ENCODE measurements around the gene PLEKHA1.

Gene PLEKHA1

DNA sequence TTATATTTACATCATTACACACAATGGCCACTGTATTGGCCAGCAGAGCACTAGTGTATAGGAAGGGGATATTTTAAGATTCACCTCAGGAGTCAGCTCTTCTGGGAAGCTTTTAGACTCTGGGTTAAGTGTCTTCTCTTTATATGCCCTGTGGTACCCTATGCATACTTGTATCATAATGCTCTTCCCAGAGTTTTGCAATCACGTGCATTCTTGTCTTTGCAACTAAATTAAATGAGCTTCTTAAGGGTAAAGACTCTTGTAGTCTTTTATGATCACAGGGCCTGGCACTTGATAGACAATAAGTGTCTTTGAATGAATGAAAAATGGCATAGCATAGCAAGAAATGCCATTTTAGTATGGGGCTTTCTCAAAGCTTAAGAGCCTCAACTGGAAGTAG is 44.5 kb downstream of the PLEKHA1 start:
- no peaks in the 10 kb centered on the region for H3K9me2 ChIP-seq (replicated peaks; ENCODE audit: insufficient read depth, low read length)
- H3K79me2 ChIP-seq (ENCODE audit: insufficient read depth, low read length): no peaks in the 10 kb centered on the region
- H3K9ac ChIP-seq (ENCODE audit: low read length): no peak overlapping the region
- H3K4me2 ChIP-seq (ENCODE audit: low read depth, low read length, poor library complexity, severe bottlenecking): no peak overlapping the region
- TF ChIP-seq, protein P1, sequence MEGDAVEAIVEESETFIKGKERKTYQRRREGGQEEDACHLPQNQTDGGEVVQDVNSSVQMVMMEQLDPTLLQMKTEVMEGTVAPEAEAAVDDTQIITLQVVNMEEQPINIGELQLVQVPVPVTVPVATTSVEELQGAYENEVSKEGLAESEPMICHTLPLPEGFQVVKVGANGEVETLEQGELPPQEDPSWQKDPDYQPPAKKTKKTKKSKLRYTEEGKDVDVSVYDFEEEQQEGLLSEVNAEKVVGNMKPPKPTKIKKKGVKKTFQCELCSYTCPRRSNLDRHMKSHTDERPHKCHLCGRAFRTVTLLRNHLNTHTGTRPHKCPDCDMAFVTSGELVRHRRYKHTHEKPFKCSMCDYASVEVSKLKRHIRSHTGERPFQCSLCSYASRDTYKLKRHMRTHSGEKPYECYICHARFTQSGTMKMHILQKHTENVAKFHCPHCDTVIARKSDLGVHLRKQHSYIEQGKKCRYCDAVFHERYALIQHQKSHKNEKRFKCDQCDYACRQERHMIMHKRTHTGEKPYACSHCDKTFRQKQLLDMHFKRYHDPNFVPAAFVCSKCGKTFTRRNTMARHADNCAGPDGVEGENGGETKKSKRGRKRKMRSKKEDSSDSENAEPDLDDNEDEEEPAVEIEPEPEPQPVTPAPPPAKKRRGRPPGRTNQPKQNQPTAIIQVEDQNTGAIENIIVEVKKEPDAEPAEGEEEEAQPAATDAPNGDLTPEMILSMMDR (IDR thresholded peaks at IDR 0.05; ENCODE audit: insufficient read depth, low read length, poor library complexity, severe bottlenecking): no peak
- TF ChIP-seq EZH2phosphoT487 (conservative IDR thresholded peaks at IDR 0.05; ENCODE audit: low read length): no peak
- no peak overlapping the region for H2AFZ ChIP-seq (ENCODE audit: low read depth, low read length, severe bottlenecking)
- no peak overlapping the region for H3K27ac ChIP-seq (ENCODE audit: low read depth, low read length)
- H3F3A ChIP-seq (ENCODE audit: insufficient read depth): no peaks in the 10 kb centered on the region
- H3K36me3 ChIP-seq (ENCODE audit: low read length): no peaks in the 10 kb centered on the region
- H3K9me3 ChIP-seq (ENCODE audit: insufficient read depth, low read length): no peaks in the 10 kb centered on the region
- no peaks in the 10 kb centered on the region for H3K27me3 ChIP-seq (ENCODE audit: low read length)
- no peak overlapping the region for H3K4me3 ChIP-seq (ENCODE audit: insufficient read depth, low read length, poor library complexity, severe bottlenecking)
- H4K20me1 ChIP-seq (ENCODE audit: low read depth, low read length): no peaks in the 10 kb centered on the region

DNA sequence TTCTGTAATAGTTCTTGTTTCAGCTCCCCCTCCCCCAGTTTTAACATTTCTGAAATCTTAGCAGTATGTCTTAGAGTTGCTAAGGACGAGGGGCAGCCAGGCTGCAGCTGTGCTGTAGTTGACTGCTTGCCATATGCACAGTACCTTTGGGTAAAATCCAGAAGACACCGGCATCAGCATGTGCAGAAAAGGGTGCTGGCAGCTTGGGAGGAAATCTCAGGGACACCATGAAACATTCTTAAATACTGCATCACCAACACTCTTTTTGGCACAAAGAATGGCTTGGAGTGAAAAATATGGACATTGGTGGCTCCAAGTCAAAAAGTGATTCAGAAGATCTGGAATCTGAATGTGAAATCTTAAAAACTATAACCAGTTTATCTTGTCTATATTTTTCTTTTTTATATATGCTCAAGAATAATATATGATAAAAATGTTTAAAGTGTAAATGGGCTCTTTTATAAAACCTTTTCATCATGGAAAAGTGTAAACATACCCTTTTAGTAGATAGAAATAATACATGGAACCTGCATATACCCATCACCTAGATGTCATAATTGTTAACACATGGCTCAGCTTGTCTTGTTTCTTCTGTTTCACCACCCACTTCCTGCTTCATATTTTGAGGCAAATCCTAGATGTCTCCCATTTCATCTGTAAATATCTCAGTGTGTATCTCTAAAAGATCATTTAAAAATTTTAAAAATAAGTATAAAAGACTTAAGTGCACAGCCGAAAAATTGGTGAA is 45.5 kb downstream of the PLEKHA1 start:
- Histone ChIP-seq H3K27me3 (ENCODE audit: low read length) (no peaks in the 10 kb centered on the region), H3F3A (ENCODE audit: insufficient read depth) (no peaks in the 10 kb centered on the region), H3K36me3 (ENCODE audit: low read length) (no peaks in the 10 kb centered on the region), H4K20me1 (ENCODE audit: low read depth, low read length) (no peaks in the 10 kb centered on the region), H3K4me2 (ENCODE audit: low read depth, low read length, poor library complexity, severe bottlenecking) (no peak overlapping the region), H2AFZ (ENCODE audit: low read depth, low read length, severe bottlenecking) (no peak overlapping the region), H3K4me3 (ENCODE audit: insufficient read depth, low read length, poor library complexity, severe bottlenecking) (no peak overlapping the region), H3K9ac (ENCODE audit: low read length) (no peak overlapping the region), H3K79me2 (ENCODE audit: insufficient read depth, low read length) (no peaks in the 10 kb centered on the region), H3K9me2 (replicated peaks; ENCODE audit: insufficient read depth, low read length) (no peaks in the 10 kb centered on the region), H3K27ac (ENCODE audit: low read depth, low read length) (no peak overlapping the region), H3K9me3 (ENCODE audit: insufficient read depth, low read length) (no peaks in the 10 kb centered on the region)
- no peak for TF ChIP-seq EZH2phosphoT487 (conservative IDR thresholded peaks at IDR 0.05; ENCODE audit: low read length)
- TF ChIP-seq, protein P1 (IDR thresholded peaks at IDR 0.05; ENCODE audit: insufficient read depth, low read length, poor library complexity, severe bottlenecking): no peak

DNA sequence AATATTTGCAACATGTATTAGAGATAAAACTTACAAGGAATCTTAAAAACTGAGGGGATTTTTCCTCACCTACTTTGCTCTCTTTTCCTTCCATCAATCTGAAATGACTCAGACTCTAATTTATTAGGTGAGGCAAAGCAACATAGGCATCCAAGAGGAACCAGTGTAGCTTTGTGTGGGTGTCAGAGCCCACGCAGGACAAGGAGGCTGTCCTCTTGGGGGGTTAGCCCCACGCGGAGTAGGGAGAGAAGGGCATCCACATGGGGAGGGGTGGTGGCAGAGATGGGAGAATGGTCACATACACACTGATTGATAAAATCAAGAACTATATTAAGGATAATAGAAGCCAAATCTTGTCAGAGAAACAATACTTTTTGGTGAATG is 46.1 kb downstream of the PLEKHA1 start:
- Histone ChIP-seq H4K20me1 (ENCODE audit: low read depth, low read length) (no peaks in the 10 kb centered on the region), H3K36me3 (ENCODE audit: low read length) (no peaks in the 10 kb centered on the region), H3K27ac (ENCODE audit: low read depth, low read length) (no peak overlapping the region), H3K27me3 (ENCODE audit: low read length) (no peaks in the 10 kb centered on the region), H3F3A (ENCODE audit: insufficient read depth) (no peaks in the 10 kb centered on the region), H2AFZ (ENCODE audit: low read depth, low read length, severe bottlenecking) (no peak overlapping the region), H3K79me2 (ENCODE audit: insufficient read depth, low read length) (no peaks in the 10 kb centered on the region), H3K9ac (ENCODE audit: low read length) (no peak overlapping the region), H3K4me2 (ENCODE audit: low read depth, low read length, poor library complexity, severe bottlenecking) (no peak overlapping the region), H3K9me2 (replicated peaks; ENCODE audit: insufficient read depth, low read length) (no peaks in the 10 kb centered on the region), H3K9me3 (ENCODE audit: insufficient read depth, low read length) (no peaks in the 10 kb centered on the region), H3K4me3 (ENCODE audit: insufficient read depth, low read length, poor library complexity, severe bottlenecking) (no peak overlapping the region)
- TF ChIP-seq, protein P1 (IDR thresholded peaks at IDR 0.05; ENCODE audit: insufficient read depth, low read length, poor library complexity, severe bottlenecking): no peak
- no peak for TF ChIP-seq EZH2phosphoT487 (conservative IDR thresholded peaks at IDR 0.05; ENCODE audit: low read length)

All from SU-DHL-6 (cell line).